Islet of Langerhans (tissue), 1 donor: ENCODE results near the gene TRMU.

ENCODE experiments used
- FAIRE-seq: peaks from one replicate; lab custom pipeline; 2011; peaks lifted over from hg19 to GRCh38; lab: Jason Lieb, UNC

The TRMU gene

GRCh38 chr22:46369716-46370583 lies 34.4 kb downstream of the TRMU start:
- FAIRE-seq: no peak

DNA sequence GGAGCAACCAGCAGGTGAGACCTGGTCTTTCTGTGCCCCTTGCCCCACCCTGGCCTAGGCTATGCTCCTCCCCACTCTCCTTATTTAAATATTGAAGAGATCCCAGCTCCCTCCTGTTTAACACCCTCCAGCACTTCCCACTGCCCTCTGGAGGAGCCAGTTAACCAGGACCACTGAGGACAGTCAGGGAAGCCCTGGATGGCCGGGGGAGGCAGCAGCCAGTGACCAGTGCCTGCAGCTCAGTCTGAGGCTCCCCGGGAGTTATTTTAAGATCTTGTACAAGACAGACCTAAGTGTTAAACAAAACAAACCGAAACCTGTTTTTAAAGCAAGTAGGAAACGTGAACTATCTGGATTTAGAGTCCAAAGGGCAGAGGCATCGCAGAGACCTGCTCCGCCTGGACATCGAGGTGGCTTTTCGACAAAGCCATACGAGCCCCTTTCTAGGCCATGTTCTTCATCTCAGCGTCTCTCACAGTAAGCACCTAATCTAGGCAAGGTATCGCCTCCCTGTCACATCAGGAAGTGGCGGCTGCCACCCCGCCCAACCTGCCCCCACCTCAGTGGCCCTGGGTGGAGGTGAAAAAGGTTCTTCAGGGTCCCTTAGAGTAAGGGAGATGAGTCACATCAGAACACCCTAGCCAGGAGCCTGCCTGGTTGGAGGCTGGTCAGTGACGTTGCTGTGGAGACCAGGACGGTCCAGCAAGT lies 35.2 kb downstream of the TRMU start:
- no peak for FAIRE-seq

DNA sequence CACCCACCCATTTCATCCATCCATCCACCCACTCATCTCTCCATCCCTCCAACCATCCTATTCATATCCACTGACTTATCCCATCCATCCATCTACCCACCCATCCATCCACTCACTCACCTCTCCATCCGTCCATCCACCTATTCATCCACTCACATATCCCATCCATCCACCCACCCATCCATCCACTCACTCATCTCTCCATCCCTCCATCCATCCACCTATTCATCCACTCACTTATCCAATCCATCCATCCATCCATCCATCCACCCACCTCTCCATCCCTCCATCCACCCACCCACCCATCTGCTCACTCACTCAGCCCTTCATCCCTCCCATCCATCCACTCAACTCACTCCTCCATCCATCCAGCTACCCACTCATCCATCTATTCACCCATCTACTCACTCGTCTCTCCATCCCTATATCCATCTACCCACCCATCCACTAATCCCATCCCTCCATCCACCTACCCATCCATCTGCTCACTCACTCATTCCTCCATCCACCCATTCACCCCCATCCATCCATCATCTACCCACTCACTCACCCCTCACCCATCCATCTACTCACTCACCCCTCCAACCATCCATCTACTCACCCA lies 36.2 kb downstream of the TRMU start:
- no peak for FAIRE-seq

- no peak for FAIRE-seq
Measured at GRCh38 chr22:46372686-46373085, 37.2 kb downstream of the TRMU start.

GRCh38 chr22:46373159-46373558 lies 37.6 kb downstream of the TRMU start:
- no peak for FAIRE-seq

GRCh38 chr22:46373921-46374662 lies 38.6 kb downstream of the TRMU start:
- no peak for FAIRE-seq

GRCh38 chr22:46374663-46375474 lies 39.4 kb downstream of the TRMU start:
- FAIRE-seq: no peak

- no peak for FAIRE-seq
Measured at GRCh38 chr22:46376111-46376510, 40.6 kb downstream of the TRMU start.

DNA sequence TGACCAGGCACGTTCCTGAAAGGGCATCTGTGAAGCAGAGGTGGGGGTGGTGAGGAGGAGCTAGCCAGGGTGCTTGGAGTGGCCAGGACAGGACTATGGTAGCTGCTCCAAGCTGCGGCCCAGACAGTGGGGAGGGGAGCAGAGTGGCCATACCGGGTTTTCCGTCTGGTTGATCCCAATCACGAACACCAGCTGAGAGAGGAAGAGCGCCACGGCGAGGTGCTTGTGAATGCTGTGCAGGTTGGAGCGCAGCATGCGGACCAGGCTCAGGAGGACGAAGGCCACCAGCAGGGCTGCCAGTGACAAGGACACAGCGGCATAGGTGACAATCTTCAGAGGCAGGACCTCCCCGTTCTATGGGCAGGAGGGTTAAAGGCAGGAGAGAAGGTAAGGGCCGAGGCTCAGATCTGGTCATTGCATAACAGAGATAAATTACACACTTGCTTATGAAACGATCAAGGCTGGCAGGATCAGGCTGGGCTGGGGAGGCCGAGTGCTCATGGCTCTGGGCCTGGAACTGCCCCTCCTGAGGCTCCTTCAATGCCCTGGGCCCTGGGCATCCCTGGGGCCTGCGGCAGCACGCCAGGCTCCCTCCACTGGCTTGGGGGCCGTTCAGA lies 41.5 kb downstream of the TRMU start:
- FAIRE-seq: no peak

GRCh38 chr22:46377525-46378425 lies 42.3 kb downstream of the TRMU start:
- no peak for FAIRE-seq

GRCh38 chr22:46378426-46379065 lies 43.0 kb downstream of the TRMU start:
- no peak for FAIRE-seq

DNA sequence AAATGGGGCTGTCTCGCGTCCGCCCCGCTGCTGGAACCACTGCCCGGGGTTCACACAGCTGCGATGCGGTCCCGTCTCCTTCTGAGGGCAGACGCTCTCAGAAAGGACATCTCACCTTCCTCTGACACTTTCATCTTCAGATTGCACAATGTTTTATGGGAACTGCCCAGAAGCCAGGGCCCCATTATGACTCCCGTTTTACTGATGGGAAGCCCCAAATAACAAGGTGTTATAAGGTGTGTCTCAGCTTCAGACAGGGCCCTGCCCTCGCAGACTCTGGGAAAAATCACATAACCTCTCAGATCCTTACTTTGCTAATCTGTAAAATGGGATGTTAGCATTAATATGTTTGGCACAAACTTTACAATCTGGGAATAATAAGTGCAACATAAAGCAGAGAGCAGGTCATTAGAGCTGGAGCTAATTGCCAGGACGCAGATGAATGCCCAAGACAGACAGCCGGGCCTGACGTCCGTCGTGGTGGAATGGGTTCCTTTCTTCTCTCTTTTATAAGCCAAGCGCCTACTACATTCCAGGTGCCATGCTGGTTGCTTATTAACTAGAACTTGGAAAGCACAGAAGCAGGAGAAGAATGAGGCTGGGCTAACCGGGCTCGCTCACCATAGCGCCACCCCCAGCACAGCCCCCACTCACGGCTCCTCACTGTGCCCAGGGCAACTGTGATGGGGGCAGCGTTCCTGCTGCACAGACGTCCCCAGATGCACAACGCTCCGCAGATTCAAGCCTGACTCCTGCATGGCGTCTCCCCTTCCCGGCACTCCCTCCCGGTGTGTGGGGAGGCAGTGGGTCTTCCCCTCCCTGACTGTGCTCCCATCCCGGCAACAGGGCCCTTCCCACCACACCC lies 43.8 kb downstream of the TRMU start:
- FAIRE-seq: no peak

GRCh38 chr22:46380069-46380468 lies 44.6 kb downstream of the TRMU start:
- no peak for FAIRE-seq

GRCh38 chr22:46380581-46380980 lies 45.1 kb downstream of the TRMU start:
- FAIRE-seq: no peak

- FAIRE-seq: no peak
Measured at GRCh38 chr22:46381142-46381541, 45.6 kb downstream of the TRMU start.

- no peak for FAIRE-seq
Measured at GRCh38 chr22:46381731-46382130, 46.2 kb downstream of the TRMU start.

GRCh38 chr22:46382524-46382923 lies 47.0 kb downstream of the TRMU start:
- no peak for FAIRE-seq

- FAIRE-seq: no peak
Measured at GRCh38 chr22:46386312-46386711, 50.8 kb downstream of the TRMU start.

- FAIRE-seq: no peak
Measured at GRCh38 chr22:46387748-46388147, 52.2 kb downstream of the TRMU start.
